Breast epithelium (tissue), 4 donors: Measurements from ENCODE around the gene TOE1. TPM values are rescaled to one million over a fixed set of nuclear protein-coding genes. Genes with fewer than 3 reads are reported as not detected.
"Not testable (repeated sequence)": the region's sequence is repeated elsewhere in the genome, so short reads cannot be mapped to it uniquely, and the experiment has no call there.

Source experiments
- DNase-seq, 2 donors: peaks; one replicate each; pipeline ENCODE4 v3.0.0-alpha.2; 2019; ENCODE audit warnings: low spot score in 2 of 2
- H3K27ac ChIP-seq, 2 donors: fragments of 200-600 bp; sonication (generic) in 1 of 2; one replicate each; pipeline ENCODE4 v1.5.1; 2016 to 2019; ENCODE audit warnings: mild to moderate bottlenecking in 1 of 2
- H3K27me3 ChIP-seq, 2 donors: fragments of 200-600 bp; sonication (generic) in 1 of 2; one replicate each; pipeline versions ENCODE4 v1.5.1 to v1.6.0; 2017 to 2019; ENCODE audit warnings: control low read depth in 1 of 2, mild to moderate bottlenecking in 1 of 2
- H3K36me3 ChIP-seq: fragments of 200-600 bp; one replicate; pipeline ENCODE4 v1.5.1; 2019
- H3K4me1 ChIP-seq, 2 donors: fragments of 200-600 bp; sonication (generic); one replicate each; pipeline ENCODE4 v1.5.1; 2016 to 2019; ENCODE audit warnings: control low read depth in 1 of 2
- H3K4me3 ChIP-seq, 3 donors: fragments of 200-600 bp; sonication (generic); 1 replicate in 2 of 3; 2 replicates in 1 of 3; pipeline ENCODE4 v1.5.1; 2016 to 2019; ENCODE audit warnings: mild to moderate bottlenecking in 3 of 3, moderate library complexity in 2 of 3
- H3K9me3 ChIP-seq, 2 donors: fragments of 200-600 bp; sonication (generic) in 1 of 2; one replicate each; pipeline ENCODE4 v1.5.1; 2016 to 2019; ENCODE audit warnings: control low read depth in 1 of 2
- CTCF ChIP-seq, 3 donors: fragments of 450-650 bp; IDR thresholded peaks; one replicate each; pipeline ENCODE4 v1.5.1; 2016 to 2017; ENCODE audit warnings: antibody characterized with exemption in 3 of 3, mild to moderate bottlenecking in 3 of 3, moderate library complexity in 3 of 3
- POLR2A ChIP-seq: fragments of 450-650 bp; IDR thresholded peaks from one replicate; pipeline ENCODE4 v1.6.1; 2016; ENCODE audit warnings: antibody characterized with exemption, mild to moderate bottlenecking, moderate library complexity
- POLR2AphosphoS5 ChIP-seq, 3 donors: sonication (generic); formaldehyde crosslinking; IDR thresholded peaks; one replicate each; pipeline ENCODE4 v1.6.1; 2017; ENCODE audit warnings: antibody characterized with exemption in 3 of 3
- intact Hi-C: fragments of 100-400 bp; cut with DNase I; formaldehyde crosslinking; loops from one replicate; pipeline ENCODE4 v1.15.1; 2023; ENCODE audit warnings: low total_unique reads
- total RNA-seq, 3 donors: library from RNA; depleted of rRNA; stranded (reverse); fragments of >200 nt; gene quantifications; one replicate each; pipeline ENCODE4 v1.1.0, GENCODE V29; 2016

TOE1 gene
- total RNA-seq, 3 donors from 2014 or later: 8.6 to 21.2 (median 11.1) TPM

GRCh38 chr1:45383191-45383590 lies 43.2 kb downstream of the TOE1 start:
- H3K4me3 ChIP-seq: no peak overlapping the region
- H3K9me3 ChIP-seq: no peaks in the 10 kb centered on the region
- no peak for TF ChIP-seq POLR2A
- TF ChIP-seq POLR2AphosphoS5 (IDR thresholded peaks at IDR 0.05): no peak
- no peak for TF ChIP-seq CTCF (IDR thresholded peaks at IDR 0.05)
- H3K4me1 ChIP-seq: no peaks in the 10 kb centered on the region
- H3K27ac ChIP-seq: no peak overlapping the region
- H3K36me3 ChIP-seq: no peaks in the 10 kb centered on the region
- DNase-seq: no peak
- no peaks in the 10 kb centered on the region for H3K27me3 ChIP-seq
- intact Hi-C loops: no loop called here

GRCh38 chr1:45384213-45384612 lies 44.2 kb downstream of the TOE1 start:
- H3K27me3 ChIP-seq, H3K9me3 ChIP-seq, H3K27ac ChIP-seq, H3K4me3 ChIP-seq, DNase-seq, H3K36me3 ChIP-seq, H3K4me1 ChIP-seq, intact Hi-C loops: not testable (repeated sequence)

- Histone ChIP-seq H3K4me1 (no peaks in the 10 kb centered on the region), H3K27me3 (no peaks in the 10 kb centered on the region), H3K4me3 (no peak overlapping the region), H3K36me3 (no peaks in the 10 kb centered on the region), H3K9me3 (no peaks in the 10 kb centered on the region), H3K27ac (no peak overlapping the region)
- DNase-seq: no peak
- intact Hi-C loops: no loop called here
- no peak for TF ChIP-seq POLR2A
Measured at GRCh38 chr1:45385302-45385701, 45.3 kb downstream of the TOE1 start.

GRCh38 chr1:45386219-45386618 lies 46.2 kb downstream of the TOE1 start:
- intact Hi-C loops: no loop called here
- DNase-seq: no peak
- Histone ChIP-seq H3K4me3 (no peak overlapping the region), H3K36me3 (no peaks in the 10 kb centered on the region), H3K9me3 (no peaks in the 10 kb centered on the region), H3K27me3 (no peaks in the 10 kb centered on the region), H3K4me1 (no peaks in the 10 kb centered on the region), H3K27ac (no peak overlapping the region)
- TF ChIP-seq CTCF (IDR thresholded peaks at IDR 0.05) (no peak), POLR2AphosphoS5 (IDR thresholded peaks at IDR 0.05) (no peak), POLR2A (no peak)

Other genes with a start within 250 kb of the TOE1 start
- gene ZSWIM5, start 133.6 kb upstream of the TOE1 start, total RNA-seq: 1 to 10 TPM; 1.6 to 4.5 (median 3.3) TPM
- gene HPDL, start 13.3 kb upstream of the TOE1 start, total RNA-seq: under 1 TPM in 1 of 3 donors, not detected in 2; 0.44 TPM
- gene MUTYH, start 270 bp downstream of the TOE1 start, total RNA-seq: 10 to 100 TPM; 16.8 to 26.2 (median 25.8) TPM
- 10 to 100 TPM in 2 of 3 donors, 1 to 10 TPM in 1; 6.2 to 19.2 (median 11.1) TPM for gene TESK2, start 151.0 kb downstream of the TOE1 start, total RNA-seq
- 1 to 10 TPM in 2 of 3 donors, under 1 TPM in 1; 0.64 to 1.6 (median 1.3) TPM for gene CCDC163, start 159.9 kb downstream of the TOE1 start, total RNA-seq
- gene MMACHC, start 160.1 kb downstream of the TOE1 start, total RNA-seq: 1 to 10 TPM; 2.1 to 5.1 (median 3.6) TPM
- 100 to 1,000 TPM; 178 to 313 (median 308) TPM for gene PRDX1, start 181.7 kb downstream of the TOE1 start, total RNA-seq
- 10 to 100 TPM; 85.5 to 96.0 (median 89.4) TPM for gene AKR1A1, start 210.7 kb downstream of the TOE1 start, total RNA-seq
- gene NASP, start 243.9 kb downstream of the TOE1 start, total RNA-seq: 10 to 100 TPM; 83.4 to 96.7 (median 91.0) TPM